NCI-H2107 (cell line): ENCODE results near the gene MX1.

ENCODE experiments used
- DNase-seq: peaks from one replicate; lab custom pipeline; 2025; lab: John Stamatoyannopoulos, UW

Gene MX1

GRCh38 chr21:41460578-41461527 lies 34.8 kb downstream of the MX1 start:
- DNase-seq: peak; percentile 37

GRCh38 chr21:41465176-41465781 lies 39.2 kb downstream of the MX1 start:
- no peak for DNase-seq

GRCh38 chr21:41466024-41466820 lies 40.2 kb downstream of the MX1 start:
- DNase-seq: no peak

- no peak for DNase-seq
Measured at GRCh38 chr21:41470054-41470453, 44.0 kb downstream of the MX1 start.

- DNase-seq: no peak
Measured at GRCh38 chr21:41472753-41473548, 46.9 kb downstream of the MX1 start.

- DNase-seq: no peak
Measured at GRCh38 chr21:41475714-41476420, 49.8 kb downstream of the MX1 start.

GRCh38 chr21:41477641-41478318 lies 51.7 kb downstream of the MX1 start:
- DNase-seq: peak; percentile 75

GRCh38 chr21:41478319-41479177 lies 52.5 kb downstream of the MX1 start:
- no peak for DNase-seq

GRCh38 chr21:41479686-41480085 lies 53.6 kb downstream of the MX1 start:
- DNase-seq: no peak

- DNase-seq: no peak
Measured at GRCh38 chr21:41480086-41480690, 54.1 kb downstream of the MX1 start.

GRCh38 chr21:41481191-41481590 lies 55.2 kb downstream of the MX1 start:
- DNase-seq: no peak

- peak; percentile 34 for DNase-seq
Measured at GRCh38 chr21:41482301-41482700, 56.3 kb downstream of the MX1 start.

GRCh38 chr21:41482980-41483379 lies 56.9 kb downstream of the MX1 start:
- DNase-seq: no peak

GRCh38 chr21:41483415-41483814 lies 57.4 kb downstream of the MX1 start:
- no peak for DNase-seq

GRCh38 chr21:41483973-41484372 lies 57.9 kb downstream of the MX1 start:
- no peak for DNase-seq

GRCh38 chr21:41487082-41487481 lies 61.0 kb downstream of the MX1 start:
- no peak for DNase-seq

GRCh38 chr21:41488080-41488479 lies 62.0 kb downstream of the MX1 start:
- no peak for DNase-seq

GRCh38 chr21:41489329-41489728 lies 63.3 kb downstream of the MX1 start:
- DNase-seq: no peak

- no peak for DNase-seq
Measured at GRCh38 chr21:41490330-41490729, 64.3 kb downstream of the MX1 start.
